GM21381 (cell line): Measurements from ENCODE around the gene ANK2.
"Not testable (repeated sequence)": the region's sequence is repeated elsewhere in the genome, so short reads cannot be mapped to it uniquely, and the experiment has no call there.

Experiments
- ATAC-seq: cut with Tn5 transposase; IDR thresholded peaks from one replicate; pipeline ENCODE4 v1.9.1; 2021; ENCODE audit warnings: mild to moderate bottlenecking, moderate library complexity; ENCODE audit not compliant: unreplicated experiment

ANK2 gene

GRCh38 chr4:113051361-113051760, 1.9 kb downstream of the ANK2 start:
- ATAC-seq, result no peak

GRCh38 chr4:113052379-113052951, 3.0 kb downstream of the ANK2 start:
- peak; percentile 86 for ATAC-seq

GRCh38 chr4:113053883-113054282, 4.4 kb downstream of the ANK2 start:
- ATAC-seq, result no peak

- ATAC-seq, result no peak
Observed at GRCh38 chr4:113056318-113056717, 6.9 kb downstream of the ANK2 start.

- no peak for ATAC-seq
Observed at GRCh38 chr4:113057891-113058290, 8.4 kb downstream of the ANK2 start.

- no peak for ATAC-seq
Observed at GRCh38 chr4:113059449-113060182, 10.2 kb downstream of the ANK2 start.

DNA sequence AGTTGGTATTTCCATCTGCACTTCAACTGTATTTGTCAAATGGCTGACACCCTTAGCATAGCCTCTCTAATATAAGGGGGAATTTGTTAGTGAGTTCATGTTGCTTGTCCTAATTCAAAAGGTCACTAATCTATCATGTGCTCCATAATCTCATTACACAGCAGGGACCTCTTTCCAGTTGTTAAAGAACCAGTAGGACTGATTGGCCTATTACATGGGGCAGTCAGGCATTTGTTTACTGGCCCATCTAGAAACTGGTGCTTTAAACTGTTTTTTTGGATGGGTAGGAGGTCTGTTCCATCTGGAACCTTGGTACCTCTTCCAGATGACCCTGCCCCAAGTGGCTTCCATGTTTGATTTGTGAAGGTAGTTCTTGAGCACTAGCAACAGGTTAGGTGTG, 11.4 kb downstream of the ANK2 start:
- no peak for ATAC-seq

GRCh38 chr4:113064244-113064643, 14.8 kb downstream of the ANK2 start:
- ATAC-seq, result no peak

- ATAC-seq, result no peak
Observed at GRCh38 chr4:113065629-113066028, 16.2 kb downstream of the ANK2 start.

- ATAC-seq, result not testable (repeated sequence)
Observed at GRCh38 chr4:113068771-113069170, 19.3 kb downstream of the ANK2 start.

DNA sequence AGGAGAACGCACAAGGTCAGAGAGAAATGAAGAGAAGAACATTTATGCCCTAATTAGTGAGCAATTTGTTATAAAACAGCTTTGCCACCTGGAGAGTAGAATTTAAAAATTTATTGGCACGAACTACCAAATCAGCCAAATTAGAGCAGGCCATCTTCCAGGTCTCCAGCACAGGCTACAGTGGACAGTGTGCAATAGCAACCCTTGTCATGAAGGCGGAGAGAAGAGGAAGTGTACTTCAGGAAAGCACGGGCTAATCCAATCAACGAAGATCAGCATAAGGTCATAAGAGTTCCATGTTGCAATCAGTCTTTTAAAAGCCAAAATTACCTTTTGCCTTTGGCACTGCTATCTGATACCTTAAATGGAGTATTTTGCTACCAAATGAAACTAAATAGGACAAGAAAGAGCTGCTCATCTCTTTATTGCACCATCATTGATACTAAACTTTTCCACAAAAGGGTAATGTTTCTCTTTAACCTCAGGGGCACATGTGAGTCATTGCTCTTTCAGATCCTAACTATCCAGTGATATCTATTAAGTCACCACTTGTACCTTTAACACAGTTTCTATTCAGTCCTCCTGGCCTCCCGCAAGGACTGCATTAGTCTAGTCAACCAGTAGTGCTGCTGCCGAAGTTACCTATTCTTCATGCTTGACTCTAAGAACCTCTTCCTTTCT, 19.9 kb downstream of the ANK2 start:
- ATAC-seq, result no peak

DNA sequence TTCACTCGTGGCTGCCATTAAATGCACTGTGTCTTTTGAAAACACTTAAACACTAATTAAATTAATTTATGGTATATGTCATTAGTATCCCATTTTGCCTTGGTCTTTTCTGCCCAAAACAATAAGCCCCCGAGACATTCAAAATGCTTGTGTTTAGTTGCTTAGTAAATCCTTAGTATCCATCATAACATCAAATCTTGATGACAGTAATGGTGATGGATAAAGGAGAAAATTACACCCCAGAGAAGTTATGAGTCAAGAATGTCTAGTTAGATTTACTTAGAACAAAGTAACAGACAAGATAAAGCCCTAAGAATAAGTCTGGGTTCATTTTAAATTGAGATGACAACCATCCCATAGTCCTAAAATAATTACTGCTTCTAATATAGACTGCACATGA, 21.3 kb downstream of the ANK2 start:
- ATAC-seq, result no peak

DNA sequence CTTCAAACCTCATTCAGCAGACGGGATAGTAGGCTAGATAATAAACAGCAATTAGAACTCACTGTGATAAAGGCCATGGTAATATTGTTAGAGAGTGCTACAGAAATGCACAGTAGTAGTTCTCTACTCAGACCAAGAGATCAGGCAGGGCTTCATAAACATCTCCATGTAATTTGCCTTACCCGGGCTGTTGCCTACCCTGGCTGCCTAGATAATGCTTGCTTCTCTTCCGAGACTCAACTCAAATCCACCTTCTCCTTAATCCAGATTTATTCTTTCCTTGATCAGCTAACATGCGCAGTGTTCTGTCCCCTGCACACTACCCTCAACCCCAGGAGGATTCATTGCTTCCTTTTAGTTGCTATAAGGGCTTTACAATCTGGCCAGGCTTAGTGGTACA, 21.8 kb downstream of the ANK2 start:
- no peak for ATAC-seq

- ATAC-seq, result no peak
Observed at GRCh38 chr4:113071805-113072204, 22.4 kb downstream of the ANK2 start.

DNA sequence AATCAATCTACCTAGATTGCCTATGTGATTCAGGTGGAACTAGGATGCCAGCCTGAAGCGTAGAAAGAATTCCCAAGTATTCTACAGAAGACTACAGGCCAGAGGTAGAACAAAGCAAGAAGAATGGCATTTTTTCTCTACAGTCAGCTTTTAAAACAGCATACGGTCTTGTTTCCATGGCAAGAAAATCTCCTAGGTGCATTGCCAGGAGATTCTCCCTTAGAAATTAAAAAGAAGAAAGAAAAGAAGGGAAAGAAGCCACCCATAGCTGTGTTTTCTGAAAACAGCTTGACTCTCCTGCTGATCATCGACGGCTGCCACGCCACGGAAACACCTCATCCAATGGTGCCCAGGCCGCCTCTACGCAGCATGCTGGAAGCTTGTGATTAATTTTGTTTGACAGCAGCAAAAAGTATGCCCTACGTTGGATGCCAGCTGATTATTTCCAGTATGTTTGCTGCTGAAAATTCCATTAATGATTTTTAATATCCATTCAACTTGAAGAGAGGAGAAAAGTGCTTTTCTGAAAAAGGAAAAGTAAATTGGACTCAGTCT, 24.1 kb downstream of the ANK2 start:
- ATAC-seq, result no peak

GRCh38 chr4:113077575-113077974, 28.1 kb downstream of the ANK2 start:
- ATAC-seq, result no peak

- ATAC-seq, result no peak
Observed at GRCh38 chr4:113078066-113078465, 28.6 kb downstream of the ANK2 start.

GRCh38 chr4:113080050-113080449, 30.6 kb downstream of the ANK2 start:
- ATAC-seq, result no peak

DNA sequence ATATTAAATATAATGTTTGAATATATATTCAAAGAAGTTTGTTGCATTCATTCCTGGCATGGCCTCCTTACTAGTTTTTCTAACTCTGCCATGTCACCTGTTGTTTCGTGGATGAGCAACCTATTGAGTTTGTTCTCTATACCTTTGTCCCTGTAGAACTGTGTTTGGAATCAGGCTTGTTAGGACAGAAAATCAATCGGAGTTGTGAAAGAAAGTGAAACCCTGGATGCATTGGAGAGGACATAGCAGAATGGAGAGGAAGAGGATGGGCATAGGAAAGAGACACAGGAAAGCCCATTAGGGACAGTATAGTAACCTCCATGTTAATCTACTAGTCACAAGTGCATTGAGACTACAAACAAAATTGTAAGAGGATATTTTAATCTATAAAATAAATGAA, 31.2 kb downstream of the ANK2 start:
- ATAC-seq, result no peak

GRCh38 chr4:113083346-113083745, 33.9 kb downstream of the ANK2 start:
- no peak for ATAC-seq

DNA sequence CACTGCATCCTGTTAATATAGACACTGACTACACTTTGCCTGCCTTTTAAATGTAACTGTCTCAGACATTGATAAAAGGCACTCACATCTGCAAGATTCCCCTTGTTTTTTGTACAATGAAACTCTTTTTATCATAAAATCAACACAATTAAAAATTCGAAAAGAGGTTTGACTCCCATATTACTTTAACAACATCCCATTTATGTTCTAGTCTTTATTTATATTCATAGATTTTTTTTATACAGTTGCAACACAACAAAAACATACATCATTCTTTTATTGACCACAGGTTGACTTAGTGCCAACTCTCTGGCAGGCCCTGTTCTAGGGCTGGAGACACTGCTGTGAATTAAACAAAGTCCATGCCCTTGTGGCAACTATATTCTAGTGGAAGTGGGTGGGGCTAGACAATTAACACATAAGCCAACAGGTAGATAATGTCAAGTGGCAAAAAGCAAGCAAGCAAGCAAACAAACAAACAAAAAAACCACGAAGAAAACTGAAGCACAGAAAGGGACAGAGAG, 36.8 kb downstream of the ANK2 start:
- ATAC-seq, result no peak

DNA sequence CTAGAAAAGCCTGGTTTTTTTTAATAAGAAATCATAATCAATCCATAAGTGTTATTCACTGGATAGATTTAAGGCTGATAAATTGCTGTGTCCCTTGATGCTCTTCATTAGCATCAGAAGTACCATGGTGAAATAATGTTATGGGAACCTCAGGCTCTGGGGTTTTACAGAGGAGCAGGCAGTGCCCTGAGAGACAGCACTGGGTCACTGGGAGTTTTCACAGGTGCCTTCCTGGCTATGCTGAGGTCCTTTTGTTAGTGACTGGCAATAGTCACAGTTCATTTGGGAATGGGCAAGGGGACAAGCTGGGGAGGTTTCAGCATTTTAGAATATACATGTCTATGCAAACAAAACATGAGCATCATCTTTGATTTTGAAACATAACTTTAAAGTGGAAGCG, 38.6 kb downstream of the ANK2 start:
- ATAC-seq, result no peak
